Mucosa of rectum (tissue), 2 donors: ENCODE results near the gene ACOX3.

Experiments
- H3K27ac ChIP-seq, 2 donors: one replicate each; pipeline ENCODE4 v1.7.0; 2013; ENCODE audit warnings: inconsistent platforms in 2 of 2, low read depth in 2 of 2, low read length in 2 of 2
- H3K27me3 ChIP-seq, 2 donors: one replicate each; pipeline ENCODE4 v1.7.0; 2013; ENCODE audit warnings: low read length in 2 of 2; ENCODE audit not compliant: control insufficient read depth in 2 of 2, insufficient read depth in 2 of 2
- H3K36me3 ChIP-seq, 2 donors: one replicate each; pipeline ENCODE4 v1.7.0; 2013; ENCODE audit warnings: low read length in 2 of 2; ENCODE audit not compliant: control insufficient read depth in 2 of 2, insufficient read depth in 2 of 2
- H3K4me1 ChIP-seq, 2 donors: one replicate each; pipeline ENCODE4 v1.7.0; 2013; ENCODE audit warnings: low read length in 2 of 2, mild to moderate bottlenecking in 1 of 2; ENCODE audit not compliant: control insufficient read depth in 2 of 2, insufficient read depth in 2 of 2
- H3K4me3 ChIP-seq, 2 donors: one replicate each; pipeline ENCODE4 v1.7.0; 2013; ENCODE audit warnings: low read length in 2 of 2
- H3K9ac ChIP-seq, 2 donors: one replicate each; pipeline ENCODE4 v1.7.0; 2013; ENCODE audit warnings: low read length in 2 of 2, low read depth in 1 of 2, mild to moderate bottlenecking in 1 of 2
- H3K9me3 ChIP-seq, 2 donors: one replicate each; pipeline ENCODE4 v1.7.0; 2013; ENCODE audit warnings: low read length in 2 of 2; ENCODE audit not compliant: control insufficient read depth in 2 of 2
- donor health status: healthy.
- donor health status: Normal muscosa, but diverticular disease.

Gene ACOX3

GRCh38 chr4:8383016-8383415 lies 57.5 kb downstream of the ACOX3 start:
- H3K4me1 ChIP-seq, result no peaks in the 10 kb centered on the region
- no peak overlapping the region for H3K4me3 ChIP-seq
- H3K36me3 ChIP-seq, result peaks cover 11 to 15% of the 10 kb centered on the region in 2 donors
- no peak overlapping the region for H3K27ac ChIP-seq
- H3K9me3 ChIP-seq, result no peaks in the 10 kb centered on the region
- H3K27me3 ChIP-seq, result no peaks in the 10 kb centered on the region
- H3K9ac ChIP-seq, result no peak overlapping the region

GRCh38 chr4:8381814-8382581 lies 58.5 kb downstream of the ACOX3 start:
- no peaks in the 10 kb centered on the region for H3K27me3 ChIP-seq
- peaks cover 6 to 9% of the 10 kb centered on the region in 2 donors for H3K36me3 ChIP-seq
- H3K4me3 ChIP-seq, result no peak overlapping the region
- H3K9ac ChIP-seq, result no peak overlapping the region
- no peak overlapping the region for H3K27ac ChIP-seq
- no peaks in the 10 kb centered on the region for H3K4me1 ChIP-seq
- H3K9me3 ChIP-seq, result no peaks in the 10 kb centered on the region

GRCh38 chr4:8380511-8381415 lies 59.8 kb downstream of the ACOX3 start:
- H3K27me3 ChIP-seq, result no peaks in the 10 kb centered on the region
- peaks cover 3 to 6% of the 10 kb centered on the region in 2 donors for H3K36me3 ChIP-seq
- no peak overlapping the region for H3K27ac ChIP-seq
- H3K9me3 ChIP-seq, result no peaks in the 10 kb centered on the region
- no peak overlapping the region for H3K9ac ChIP-seq
- no peaks in the 10 kb centered on the region for H3K4me1 ChIP-seq
- H3K4me3 ChIP-seq, result no peak overlapping the region

GRCh38 chr4:8379771-8380170 lies 60.8 kb downstream of the ACOX3 start:
- Histone ChIP-seq H3K36me3 (peaks cover 3 to 6% of the 10 kb centered on the region in 2 donors), H3K27me3 (no peaks in the 10 kb centered on the region), H3K4me3 (no peak overlapping the region), H3K9me3 (no peaks in the 10 kb centered on the region), H3K27ac (no peak overlapping the region), H3K9ac (no peak overlapping the region), H3K4me1 (no peaks in the 10 kb centered on the region)

GRCh38 chr4:8379281-8379680 lies 61.2 kb downstream of the ACOX3 start:
- H3K9me3 ChIP-seq, result no peaks in the 10 kb centered on the region
- no peak overlapping the region for H3K27ac ChIP-seq
- peaks cover 3 to 6% of the 10 kb centered on the region in 2 donors for H3K36me3 ChIP-seq
- H3K9ac ChIP-seq, result no peak overlapping the region
- H3K4me1 ChIP-seq, result no peaks in the 10 kb centered on the region
- H3K27me3 ChIP-seq, result no peaks in the 10 kb centered on the region
- no peak overlapping the region for H3K4me3 ChIP-seq

GRCh38 chr4:8378776-8379175 lies 61.7 kb downstream of the ACOX3 start:
- Histone ChIP-seq H3K9ac (no peak overlapping the region), H3K4me1 (no peaks in the 10 kb centered on the region), H3K27ac (no peak overlapping the region), H3K36me3 (peaks cover 3 to 6% of the 10 kb centered on the region in 2 donors), H3K4me3 (no peak overlapping the region), H3K9me3 (no peaks in the 10 kb centered on the region), H3K27me3 (no peaks in the 10 kb centered on the region)

- Histone ChIP-seq H3K36me3 (peaks cover 3 to 6% of the 10 kb centered on the region in 2 donors), H3K9me3 (no peaks in the 10 kb centered on the region), H3K27ac (no peak overlapping the region), H3K9ac (no peak overlapping the region), H3K4me3 (no peak overlapping the region), H3K27me3 (no peaks in the 10 kb centered on the region), H3K4me1 (no peaks in the 10 kb centered on the region)
Observed at GRCh38 chr4:8378101-8378724, 62.3 kb downstream of the ACOX3 start.

- peaks cover 2 to 3% of the 10 kb centered on the region in 2 donors for H3K36me3 ChIP-seq
- H3K9ac ChIP-seq, result no peak overlapping the region
- no peaks in the 10 kb centered on the region for H3K4me1 ChIP-seq
- H3K27me3 ChIP-seq, result no peaks in the 10 kb centered on the region
- no peaks in the 10 kb centered on the region for H3K9me3 ChIP-seq
- H3K4me3 ChIP-seq, result no peak overlapping the region
- no peak overlapping the region for H3K27ac ChIP-seq
Observed at GRCh38 chr4:8377103-8378075, 63.1 kb downstream of the ACOX3 start.

GRCh38 chr4:8376361-8377102 lies 64.0 kb downstream of the ACOX3 start:
- Histone ChIP-seq H3K27me3 (no peaks in the 10 kb centered on the region), H3K9me3 (no peaks in the 10 kb centered on the region), H3K4me3 (no peak overlapping the region), H3K27ac (no peak overlapping the region), H3K36me3 (peaks cover 2 to 3% of the 10 kb centered on the region in 2 donors), H3K4me1 (no peaks in the 10 kb centered on the region), H3K9ac (no peak overlapping the region)
